ENCODE data around the gene VSIG1. TPM values are rescaled to one million over a fixed set of nuclear protein-coding genes. Genes with fewer than 3 reads are reported as not detected.

VSIG1 gene
- total and polyA plus RNA-seq, 12 donors = 0.03 to 0.46 (median 0.12) TPM; not detected in 8

- WGBS, 2 donors = 91 to 95% methylated on average over 5 of the region's 5 CpGs
- H3K4me3 ChIP-seq = no peak overlapping the region
- DNase-seq (no peak), ATAC-seq (no peak)
- no peak for TF ChIP-seq CTCF (IDR thresholded peaks at IDR 0.05)
- H3K9me3 ChIP-seq = no peaks in the 10 kb centered on the region
- H3K27ac ChIP-seq = no peak overlapping the region
- intact Hi-C loops (cut with DNase I) = no loop called here
- no peaks in the 10 kb centered on the region for H3K36me3 ChIP-seq
- H3K27me3 ChIP-seq = peaks cover 0 to 73% (median 0%) of the 10 kb centered on the region in 7 donors
- no peaks in the 10 kb centered on the region for H3K4me1 ChIP-seq
Measured at GRCh38 chrX:108032944-108033343, 11.9 kb upstream of the VSIG1 start.

GRCh38 chrX:108033890-108034289 lies 11.0 kb upstream of the VSIG1 start:
- H3K9me3 ChIP-seq = no peaks in the 10 kb centered on the region
- DNase-seq (no peak), ATAC-seq (no peak)
- no peak for TF ChIP-seq CTCF (IDR thresholded peaks at IDR 0.05)
- H3K36me3 ChIP-seq = no peaks in the 10 kb centered on the region
- no peak overlapping the region for H3K27ac ChIP-seq
- H3K27me3 ChIP-seq = peaks cover 0 to 80% (median 0%) of the 10 kb centered on the region in 7 donors
- intact Hi-C loops (cut with DNase I) = no loop called here
- H3K4me3 ChIP-seq = no peak overlapping the region
- 58 to 75% methylated on average over 3 of the region's 3 CpGs for WGBS, 2 donors
- H3K4me1 ChIP-seq = no peaks in the 10 kb centered on the region

- 81 to 92% methylated on average over 3 of the region's 3 CpGs for WGBS, 2 donors
- no peaks in the 10 kb centered on the region for H3K36me3 ChIP-seq
- no peak for ATAC-seq
- no peak overlapping the region for H3K27ac ChIP-seq
- H3K4me3 ChIP-seq = no peak overlapping the region
- no peaks in the 10 kb centered on the region for H3K4me1 ChIP-seq
- no peaks in the 10 kb centered on the region for H3K9me3 ChIP-seq
- intact Hi-C loops (cut with DNase I) = no loop called here
- peaks cover 0 to 82% (median 0%) of the 10 kb centered on the region in 7 donors for H3K27me3 ChIP-seq
- DNase-seq = no peak
- TF ChIP-seq CTCF (IDR thresholded peaks at IDR 0.05) = no peak
Measured at GRCh38 chrX:108034725-108035124, 10.1 kb upstream of the VSIG1 start.

GRCh38 chrX:108036298-108036973 lies 8.4 kb upstream of the VSIG1 start:
- no peak for TF ChIP-seq CTCF (IDR thresholded peaks at IDR 0.05)
- Histone ChIP-seq H3K36me3 (no peaks in the 10 kb centered on the region), H3K4me1 (no peaks in the 10 kb centered on the region), H3K27me3 (peaks cover 0 to 73% (median 0%) of the 10 kb centered on the region in 7 donors), H3K9me3 (no peaks in the 10 kb centered on the region), H3K4me3 (no peak overlapping the region), H3K27ac (no peak overlapping the region)
- WGBS, 2 donors = 77 to 88% methylated on average over 4 of the region's 4 CpGs
- DNase-seq (no peak), ATAC-seq (no peak)
- intact Hi-C loops (cut with DNase I) = no loop called here

Measured in heart right ventricle (tissue), 16 donors.